ENCODE measurements around the gene RELL1. TPM values are rescaled to one million over a fixed set of nuclear protein-coding genes. Genes with fewer than 3 reads are reported as not detected.

The RELL1 gene
- total and polyA plus RNA-seq, 12 donors = 2.3 to 39.9 (median 26.7) TPM

- H3K4me1 ChIP-seq = peaks cover 0 to 37% (median 6%) of the 10 kb centered on the region in 9 donors
- no peaks in the 10 kb centered on the region for H3K9me3 ChIP-seq
- H3K4me3 ChIP-seq = no peak overlapping the region
- 71 to 82% methylated on average over 11 of the region's 11 CpGs for WGBS, 2 donors
- TF ChIP-seq, protein P1, sequence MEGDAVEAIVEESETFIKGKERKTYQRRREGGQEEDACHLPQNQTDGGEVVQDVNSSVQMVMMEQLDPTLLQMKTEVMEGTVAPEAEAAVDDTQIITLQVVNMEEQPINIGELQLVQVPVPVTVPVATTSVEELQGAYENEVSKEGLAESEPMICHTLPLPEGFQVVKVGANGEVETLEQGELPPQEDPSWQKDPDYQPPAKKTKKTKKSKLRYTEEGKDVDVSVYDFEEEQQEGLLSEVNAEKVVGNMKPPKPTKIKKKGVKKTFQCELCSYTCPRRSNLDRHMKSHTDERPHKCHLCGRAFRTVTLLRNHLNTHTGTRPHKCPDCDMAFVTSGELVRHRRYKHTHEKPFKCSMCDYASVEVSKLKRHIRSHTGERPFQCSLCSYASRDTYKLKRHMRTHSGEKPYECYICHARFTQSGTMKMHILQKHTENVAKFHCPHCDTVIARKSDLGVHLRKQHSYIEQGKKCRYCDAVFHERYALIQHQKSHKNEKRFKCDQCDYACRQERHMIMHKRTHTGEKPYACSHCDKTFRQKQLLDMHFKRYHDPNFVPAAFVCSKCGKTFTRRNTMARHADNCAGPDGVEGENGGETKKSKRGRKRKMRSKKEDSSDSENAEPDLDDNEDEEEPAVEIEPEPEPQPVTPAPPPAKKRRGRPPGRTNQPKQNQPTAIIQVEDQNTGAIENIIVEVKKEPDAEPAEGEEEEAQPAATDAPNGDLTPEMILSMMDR (IDR thresholded peaks at IDR 0.05) = no peak
- no peak for DNase-seq
- peak in 1 of 8 donors; percentile 34 for ATAC-seq
- peaks cover 0 to 58% (median 14%) of the 10 kb centered on the region in 9 donors for H3K36me3 ChIP-seq
- peak overlapping the region in 1 of 10 donors; percentile 24 for H3K27ac ChIP-seq
- intact Hi-C loops (cut with DNase I) = no loop called here
- no peaks in the 10 kb centered on the region for H3K27me3 ChIP-seq
These were observed 44.0 kb downstream of the RELL1 start for GRCh38 chr4:37641886-37642849.

- Histone ChIP-seq H3K9me3 (no peaks in the 10 kb centered on the region), H3K4me1 (peaks cover 0 to 33% (median 6%) of the 10 kb centered on the region in 9 donors), H3K36me3 (peaks cover 0 to 58% (median 8%) of the 10 kb centered on the region in 9 donors), H3K27ac (no peak overlapping the region), H3K4me3 (no peak overlapping the region), H3K27me3 (no peaks in the 10 kb centered on the region)
- DNase-seq = no peak
- WGBS, 2 donors = 87 to 90% methylated on average over 3 of the region's 3 CpGs
- ATAC-seq = no peak
- TF ChIP-seq, protein P1 (IDR thresholded peaks at IDR 0.05) = no peak
- intact Hi-C loops (cut with DNase I) = no loop called here
These were observed 44.8 kb downstream of the RELL1 start for GRCh38 chr4:37641352-37641751.

- WGBS, 2 donors = 69 to 79% methylated on average over 4 of the region's 4 CpGs
- ATAC-seq (peak in 3 of 8 donors; percentile 7 to 43 (median 41)), DNase-seq (no peak)
- H3K4me3 ChIP-seq = no peak overlapping the region
- TF ChIP-seq, protein P1 (IDR thresholded peaks at IDR 0.05) = no peak
- H3K4me1 ChIP-seq = peaks cover 0 to 25% (median 0%) of the 10 kb centered on the region in 9 donors
- H3K27ac ChIP-seq = no peak overlapping the region
- H3K36me3 ChIP-seq = peaks cover 0 to 58% (median 7%) of the 10 kb centered on the region in 9 donors
- no peaks in the 10 kb centered on the region for H3K27me3 ChIP-seq
- no peaks in the 10 kb centered on the region for H3K9me3 ChIP-seq
- intact Hi-C loops (cut with DNase I) = loop anchor here in 1 of 10 donors (10.0 kb wide), 1 partner anchor 45 kb away; the partner anchor contains the start of gene RELL1
These were observed 46.5 kb downstream of the RELL1 start for GRCh38 chr4:37639551-37640285.

DNA sequence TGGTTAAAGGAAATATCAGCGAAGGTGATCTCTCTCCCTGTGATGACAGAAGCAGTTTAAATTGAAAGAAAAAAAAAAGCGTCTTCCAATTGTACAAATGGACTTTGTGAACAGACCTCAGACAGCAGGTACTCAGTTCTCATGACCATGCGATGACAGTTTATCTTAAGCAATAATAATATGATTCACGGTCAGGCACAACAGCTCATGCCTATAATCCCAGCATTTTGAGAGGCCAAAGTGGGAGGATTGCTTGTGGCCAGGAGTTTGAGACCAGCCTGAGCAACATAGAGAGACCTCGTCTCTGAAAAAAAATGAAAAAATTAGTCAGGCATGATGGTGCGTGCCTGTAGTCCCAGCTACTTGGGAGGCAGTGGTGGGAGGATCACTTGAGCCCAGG, 51.0 kb downstream of the RELL1 start:
- Histone ChIP-seq H3K4me1 (peaks cover 0 to 17% (median 0%) of the 10 kb centered on the region in 9 donors), H3K36me3 (peaks cover 0 to 84% (median 19%) of the 10 kb centered on the region in 9 donors), H3K9me3 (no peaks in the 10 kb centered on the region), H3K27me3 (no peaks in the 10 kb centered on the region), H3K27ac (no peak overlapping the region), H3K4me3 (no peak overlapping the region)
- DNase-seq (no peak), ATAC-seq (no peak)
- TF ChIP-seq, protein P1 (IDR thresholded peaks at IDR 0.05) = no peak
- intact Hi-C loops (cut with DNase I) = loop anchor here in 1 of 10 donors (10.0 kb wide), 1 partner anchor 50 kb away; the partner anchor contains the start of gene RELL1
- 90% methylated on average over 6 of the region's 6 CpGs for WGBS, 2 donors
